ENCODE measurements around the gene SCNN1B. TPM values are rescaled to one million over a fixed set of nuclear protein-coding genes. Genes with fewer than 3 reads are reported as not detected.

The SCNN1B gene
- total RNA-seq, 3 donors from 2014 or later (not counting 1 experiment from before 2014, with no cell fraction given) = not detected

- ATAC-seq (no peak), DNase-seq (no peak)
- intact Hi-C loops (cut with micrococcal nuclease) = no loop called here
- Mint-ChIP-seq H3K27me3 (ENCODE audit: low read depth in 2 of 2) (peaks cover 21 to 22% of the 10 kb centered on the region in 2 donors), H3K9me3 (no peaks in the 10 kb centered on the region), H3K36me3 (no peaks in the 10 kb centered on the region), H3K27ac (no peak overlapping the region), H3K4me1 (no peaks in the 10 kb centered on the region), H3K4me3 (no peak overlapping the region)
- Histone ChIP-seq H3K27ac (ENCODE audit: low read length) (no peak overlapping the region), H3K36me3 (ENCODE audit: control insufficient read depth, insufficient read depth, low read length) (no peaks in the 10 kb centered on the region), H3K9me3 (ENCODE audit: control insufficient read depth, insufficient read depth, low read length) (no peaks in the 10 kb centered on the region), H3K4me1 (ENCODE audit: control insufficient read depth, insufficient read depth, low read length) (no peaks in the 10 kb centered on the region), H3K27me3 (ENCODE audit: control insufficient read depth, insufficient read depth, low read length) (peaks cover 3% of the 10 kb centered on the region), H3K4me3 (ENCODE audit: low read length) (no peak overlapping the region)
- no peak for TF ChIP-seq CTCF (IDR thresholded peaks at IDR 0.05)
- 79% methylated on average over 4 of the region's 7 CpGs for WGBS (ENCODE audit: insufficient coverage)
Observed at GRCh38 chr16:23303685-23304084, 1.6 kb downstream of the SCNN1B start.

GRCh38 chr16:23304620-23305019, 2.5 kb downstream of the SCNN1B start:
- H3K4me1 ChIP-seq (ENCODE audit: control insufficient read depth, insufficient read depth, low read length) = no peaks in the 10 kb centered on the region
- Mint-ChIP-seq H3K36me3 (no peaks in the 10 kb centered on the region), H3K4me1 (no peaks in the 10 kb centered on the region), H3K4me3 (no peak overlapping the region), H3K27ac (no peak overlapping the region), H3K9me3 (no peaks in the 10 kb centered on the region), H3K27me3 (ENCODE audit: low read depth in 2 of 2) (peaks cover 21 to 22% of the 10 kb centered on the region in 2 donors)
- H3K36me3 ChIP-seq (ENCODE audit: control insufficient read depth, insufficient read depth, low read length) = no peaks in the 10 kb centered on the region
- ATAC-seq = no peak
- no peak overlapping the region for H3K27ac ChIP-seq (ENCODE audit: low read length)
- no peak for DNase-seq
- H3K27me3 ChIP-seq (ENCODE audit: control insufficient read depth, insufficient read depth, low read length) = peaks cover 3% of the 10 kb centered on the region
- H3K9me3 ChIP-seq (ENCODE audit: control insufficient read depth, insufficient read depth, low read length) = no peaks in the 10 kb centered on the region
- no peak for TF ChIP-seq CTCF (IDR thresholded peaks at IDR 0.05)
- intact Hi-C loops (cut with micrococcal nuclease) = no loop called here
- H3K4me3 ChIP-seq (ENCODE audit: low read length) = no peak overlapping the region
- WGBS (ENCODE audit: insufficient coverage) = 67% methylated on average over 1 of the region's 2 CpGs

- no peaks in the 10 kb centered on the region for H3K36me3 Mint-ChIP-seq
- no peaks in the 10 kb centered on the region for H3K4me1 Mint-ChIP-seq
- H3K27me3 Mint-ChIP-seq (ENCODE audit: low read depth in 2 of 2) = peaks cover 16 to 17% of the 10 kb centered on the region in 2 donors
- DNase-seq (no peak), ATAC-seq (no peak)
- no peak for TF ChIP-seq CTCF (IDR thresholded peaks at IDR 0.05)
- 81% methylated on average over 7 of the region's 7 CpGs for WGBS (ENCODE audit: insufficient coverage)
- no peaks in the 10 kb centered on the region for H3K36me3 ChIP-seq (ENCODE audit: control insufficient read depth, insufficient read depth, low read length)
- no peak overlapping the region for H3K27ac ChIP-seq (ENCODE audit: low read length)
- H3K4me3 ChIP-seq (ENCODE audit: low read length) = no peak overlapping the region
- H3K27ac Mint-ChIP-seq = no peak overlapping the region
- intact Hi-C loops (cut with micrococcal nuclease) = no loop called here
- peaks cover 3% of the 10 kb centered on the region for H3K27me3 ChIP-seq (ENCODE audit: control insufficient read depth, insufficient read depth, low read length)
- no peak overlapping the region for H3K4me3 Mint-ChIP-seq
- H3K4me1 ChIP-seq (ENCODE audit: control insufficient read depth, insufficient read depth, low read length) = no peaks in the 10 kb centered on the region
- no peaks in the 10 kb centered on the region for H3K9me3 Mint-ChIP-seq
- H3K9me3 ChIP-seq (ENCODE audit: control insufficient read depth, insufficient read depth, low read length) = no peaks in the 10 kb centered on the region
Observed at GRCh38 chr16:23306199-23307100, 4.3 kb downstream of the SCNN1B start.
